Measurements from ENCODE around the gene ABCB10. TPM values are rescaled to one million over a fixed set of nuclear protein-coding genes. Genes with fewer than 3 reads are reported as not detected.
"Not testable (repeated sequence)": the region's sequence is repeated elsewhere in the genome, so short reads cannot be mapped to it uniquely, and the experiment has no call there.

ABCB10 gene
- total and polyA plus RNA-seq, 2 experiments from 2014 or later = 7.6 to 25.2 TPM

DNA sequence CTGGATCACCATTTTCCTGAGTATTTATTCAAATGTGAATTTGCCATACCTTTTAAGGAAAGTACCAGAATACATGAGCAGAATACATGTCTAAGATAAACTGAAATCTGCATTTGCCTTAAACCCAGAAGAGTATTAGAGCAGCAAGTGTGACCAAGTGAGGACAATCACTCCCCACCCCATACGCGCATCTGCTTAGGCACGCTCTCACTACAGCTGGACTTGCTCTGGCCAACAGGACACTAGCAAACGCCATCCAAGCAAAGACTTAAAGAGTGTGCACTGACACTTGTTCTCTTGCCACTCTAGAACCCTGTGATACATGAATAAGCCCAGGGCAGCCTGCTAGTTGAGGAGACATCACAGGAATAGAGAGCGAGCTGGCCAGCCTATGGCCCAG is 76.0 kb downstream of the ABCB10 start:
- in situ Hi-C loops (cut with MboI) = loop anchor here (10.0 kb wide), 1 partner anchor 228 kb away; no protein-coding TSS in a partner anchor
- no peaks in the 10 kb centered on the region for H3K27me3 ChIP-seq (replicated peaks; ENCODE audit: insufficient read depth)
- no peak overlapping the region for H2AFZ ChIP-seq
- H3K27ac ChIP-seq = no peak overlapping the region; the same call in 1 of the 2 replicates
- no peak for TF ChIP-seq EZH2 (IDR thresholded peaks at IDR 0.05; ENCODE audit: insufficient read depth, poor library complexity, severe bottlenecking)
- no peak for TF ChIP-seq EZH2phosphoT487 (IDR thresholded peaks at IDR 0.05; ENCODE audit: insufficient read depth, low read depth)
- no peaks in the 10 kb centered on the region for H3K9me2 ChIP-seq (ENCODE audit: insufficient read depth)
- DNase-seq = no peak
- no peaks in the 10 kb centered on the region for H3K79me2 ChIP-seq (ENCODE audit: insufficient read depth)
- WGBS, 2 experiments (ENCODE audit: low coverage in 1 of 2, low lambda C conversion rate in 2 of 2, missing lambda C conversion rate in 2 of 2) = 76 to 77% methylated on average over 5 of the region's 5 CpGs
- H3F3A ChIP-seq (ENCODE audit: insufficient read depth) = peaks cover 5% of the 10 kb centered on the region; the same call in 1 of the 2 replicates
- H4K20me1 ChIP-seq (ENCODE audit: insufficient read depth) = no peaks in the 10 kb centered on the region
- H3K9ac ChIP-seq = no peak overlapping the region
- H3K9me3 ChIP-seq (ENCODE audit: low read depth) = no peaks in the 10 kb centered on the region
- H3K4me2 ChIP-seq (ENCODE audit: unreplicated experiment) = no peak overlapping the region
- peaks cover 23% of the 10 kb centered on the region for H3K36me3 ChIP-seq (ENCODE audit: low read depth)
- H3K4me1 ChIP-seq (ENCODE audit: insufficient read depth) = no peaks in the 10 kb centered on the region
- H3K4me3 ChIP-seq = no peak overlapping the region

DNA sequence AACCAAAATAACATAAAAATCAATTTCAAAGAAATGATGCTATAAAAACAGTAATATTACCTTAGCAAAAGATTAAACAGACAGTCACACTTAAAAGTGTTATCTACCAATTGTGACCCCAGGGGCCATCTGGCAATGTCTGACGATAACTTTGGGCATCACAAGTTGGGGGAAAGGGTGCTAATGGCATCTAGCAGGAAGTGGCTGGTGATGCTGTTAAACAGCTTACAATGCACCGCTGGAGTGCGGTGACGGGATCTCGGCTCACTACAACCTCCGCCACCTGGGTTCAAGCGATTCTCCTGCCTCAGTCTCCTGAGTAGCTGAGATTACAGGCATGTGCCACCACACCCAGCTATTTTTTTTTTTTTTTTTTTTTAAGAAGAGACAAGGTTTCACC is 78.0 kb downstream of the ABCB10 start:
- H3K4me2 ChIP-seq (ENCODE audit: unreplicated experiment) = no peak overlapping the region
- H3K4me1 ChIP-seq (ENCODE audit: insufficient read depth) = no peaks in the 10 kb centered on the region
- in situ Hi-C loops (cut with MboI) = loop anchor here (10.0 kb wide), 1 partner anchor 226 kb away; no protein-coding TSS in a partner anchor
- no peaks in the 10 kb centered on the region for H3K9me2 ChIP-seq (ENCODE audit: insufficient read depth)
- no peak overlapping the region for H2AFZ ChIP-seq
- no peaks in the 10 kb centered on the region for H4K20me1 ChIP-seq (ENCODE audit: insufficient read depth)
- H3K79me2 ChIP-seq (ENCODE audit: insufficient read depth) = no peaks in the 10 kb centered on the region
- DNase-seq = no peak
- TF ChIP-seq EZH2phosphoT487 (IDR thresholded peaks at IDR 0.05; ENCODE audit: insufficient read depth, low read depth) (no peak), EZH2 (IDR thresholded peaks at IDR 0.05; ENCODE audit: insufficient read depth, poor library complexity, severe bottlenecking) (no peak)
- no peak overlapping the region for H3K9ac ChIP-seq
- 93 to 94% methylated on average over 7 of the region's 7 CpGs for WGBS, 2 experiments (ENCODE audit: low coverage in 1 of 2, low lambda C conversion rate in 2 of 2, missing lambda C conversion rate in 2 of 2)
- H3K4me3 ChIP-seq = no peak overlapping the region
- H3K27me3 ChIP-seq (replicated peaks; ENCODE audit: insufficient read depth) = no peaks in the 10 kb centered on the region
- no peak overlapping the region for H3K27ac ChIP-seq
- H3K36me3 ChIP-seq (ENCODE audit: low read depth) = peaks cover 29% of the 10 kb centered on the region
- no peaks in the 10 kb centered on the region for H3K9me3 ChIP-seq (ENCODE audit: low read depth)
- peaks cover 5% of the 10 kb centered on the region; the same call in 1 of the 2 replicates for H3F3A ChIP-seq (ENCODE audit: insufficient read depth)

DNA sequence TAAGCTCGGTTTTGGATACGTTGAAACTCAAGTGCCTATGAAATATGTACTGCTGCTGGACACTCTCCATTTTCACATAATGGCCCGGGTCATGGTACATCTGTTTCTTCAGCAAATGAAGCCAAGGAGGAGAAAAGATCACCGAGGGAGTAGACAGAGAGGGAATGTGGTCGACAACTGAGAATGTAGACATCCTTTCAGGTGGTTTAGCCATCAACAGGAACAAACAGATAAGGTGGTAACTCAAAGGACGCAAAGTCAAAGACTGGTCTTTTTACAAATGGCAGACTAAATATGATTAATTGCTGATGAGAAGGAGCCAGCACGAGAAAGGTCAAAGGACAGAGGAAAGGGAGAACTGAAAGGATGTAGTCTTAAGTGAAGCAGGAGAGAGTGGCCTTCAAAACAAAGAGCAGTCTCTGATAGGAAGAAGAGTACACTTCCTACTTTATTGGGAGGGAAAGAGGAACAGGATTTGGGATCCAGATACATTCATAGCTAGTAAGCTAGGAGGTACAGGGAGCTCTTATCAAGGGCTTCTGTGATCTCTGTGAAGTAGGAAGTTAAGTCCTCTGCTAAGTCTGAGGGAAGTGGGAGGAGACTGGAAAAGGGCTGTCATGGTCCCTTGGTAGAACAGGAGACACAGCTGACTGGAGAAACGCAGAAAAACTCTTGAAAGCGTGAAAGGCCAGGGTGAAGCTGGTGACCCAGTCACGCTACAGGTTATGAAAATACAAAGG is 78.7 kb downstream of the ABCB10 start:
- TF ChIP-seq EZH2phosphoT487 (IDR thresholded peaks at IDR 0.05; ENCODE audit: insufficient read depth, low read depth) (no peak), EZH2 (IDR thresholded peaks at IDR 0.05; ENCODE audit: insufficient read depth, poor library complexity, severe bottlenecking) (no peak)
- H3K9me2 ChIP-seq (ENCODE audit: insufficient read depth) = no peaks in the 10 kb centered on the region
- H3K4me1 ChIP-seq (ENCODE audit: insufficient read depth) = no peaks in the 10 kb centered on the region
- H3K4me2 ChIP-seq (ENCODE audit: unreplicated experiment) = no peak overlapping the region
- H3F3A ChIP-seq (ENCODE audit: insufficient read depth) = peaks cover 5% of the 10 kb centered on the region; the same call in 1 of the 2 replicates
- H3K9ac ChIP-seq = no peak overlapping the region
- no peaks in the 10 kb centered on the region for H3K27me3 ChIP-seq (replicated peaks; ENCODE audit: insufficient read depth)
- no peaks in the 10 kb centered on the region for H3K9me3 ChIP-seq (ENCODE audit: low read depth)
- no peaks in the 10 kb centered on the region for H4K20me1 ChIP-seq (ENCODE audit: insufficient read depth)
- no peak overlapping the region for H3K4me3 ChIP-seq
- no peak overlapping the region for H3K27ac ChIP-seq
- in situ Hi-C loops (cut with MboI) = loop anchor here (10.0 kb wide), 1 partner anchor 225 kb away; no protein-coding TSS in a partner anchor
- no peak overlapping the region for H2AFZ ChIP-seq
- H3K36me3 ChIP-seq (ENCODE audit: low read depth) = peaks cover 28% of the 10 kb centered on the region
- no peak for DNase-seq
- no peaks in the 10 kb centered on the region for H3K79me2 ChIP-seq (ENCODE audit: insufficient read depth)
- 88 to 89% methylated on average over 10 of the region's 10 CpGs for WGBS, 2 experiments (ENCODE audit: low coverage in 1 of 2, low lambda C conversion rate in 2 of 2, missing lambda C conversion rate in 2 of 2)

DNA sequence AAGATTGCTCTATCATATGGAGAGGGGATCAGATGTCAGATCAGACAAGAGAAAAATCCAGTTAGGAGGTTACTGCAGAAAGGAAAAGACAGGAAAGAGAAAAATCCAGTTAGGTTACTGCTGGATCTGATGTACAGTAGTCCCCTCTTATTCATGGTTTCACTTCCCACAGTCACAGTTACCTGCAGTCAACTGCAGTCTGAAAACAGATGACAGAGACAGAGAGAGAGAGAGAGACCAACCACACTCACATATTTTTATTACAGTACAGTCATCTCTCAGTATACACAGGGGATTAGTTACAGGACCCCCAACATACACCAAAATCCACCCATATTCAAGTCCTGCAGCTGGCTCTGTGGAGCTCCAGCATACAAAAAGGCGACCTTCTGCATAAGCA is 79.7 kb downstream of the ABCB10 start:
- Histone ChIP-seq H3K9ac (no peak overlapping the region), H3K36me3 (ENCODE audit: low read depth) (peaks cover 27% of the 10 kb centered on the region), H3K4me2 (ENCODE audit: unreplicated experiment) (no peak overlapping the region), H3K9me3 (ENCODE audit: low read depth) (no peaks in the 10 kb centered on the region), H3K27ac (no peak overlapping the region), H3F3A (ENCODE audit: insufficient read depth) (no peaks in the 10 kb centered on the region), H2AFZ (no peak overlapping the region), H3K9me2 (ENCODE audit: insufficient read depth) (no peaks in the 10 kb centered on the region), H3K27me3 (replicated peaks; ENCODE audit: insufficient read depth) (no peaks in the 10 kb centered on the region), H3K79me2 (ENCODE audit: insufficient read depth) (no peaks in the 10 kb centered on the region), H4K20me1 (ENCODE audit: insufficient read depth) (no peaks in the 10 kb centered on the region), H3K4me3 (no peak overlapping the region), H3K4me1 (ENCODE audit: insufficient read depth) (no peaks in the 10 kb centered on the region)
- 93 to 100% methylated on average over 1 of the region's 1 CpG for WGBS, 2 experiments (ENCODE audit: low coverage in 1 of 2, low lambda C conversion rate in 2 of 2, missing lambda C conversion rate in 2 of 2)
- TF ChIP-seq EZH2 (IDR thresholded peaks at IDR 0.05; ENCODE audit: insufficient read depth, poor library complexity, severe bottlenecking) (no peak), EZH2phosphoT487 (IDR thresholded peaks at IDR 0.05; ENCODE audit: insufficient read depth, low read depth) (no peak)
- in situ Hi-C loops (cut with MboI) = no loop called here
- no peak for DNase-seq

DNA sequence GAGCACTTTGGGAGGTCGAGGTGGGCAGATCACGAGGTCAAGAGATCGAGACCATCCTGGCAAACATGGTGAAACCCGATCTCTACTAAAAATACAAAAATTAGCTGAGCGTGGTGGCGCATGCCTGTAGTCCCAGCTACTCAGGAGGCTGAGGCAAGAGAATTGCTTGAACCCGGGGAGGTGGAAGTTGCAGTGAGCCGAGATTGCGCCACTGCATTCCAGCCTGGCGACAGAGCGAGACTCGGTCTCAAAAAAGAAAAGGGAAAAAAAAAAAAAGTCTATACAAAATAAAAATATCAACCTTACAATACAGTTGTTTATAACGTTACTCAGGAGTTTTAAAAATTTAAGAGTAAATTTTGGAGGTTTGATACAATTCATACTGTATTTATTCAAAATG is 82.6 kb downstream of the ABCB10 start:
- DNase-seq; H3K4me2 ChIP-seq (ENCODE audit: unreplicated experiment); H3K9me3 ChIP-seq (ENCODE audit: low read depth); H3K9me2 ChIP-seq (ENCODE audit: insufficient read depth); H3K79me2 ChIP-seq (ENCODE audit: insufficient read depth); H4K20me1 ChIP-seq (ENCODE audit: insufficient read depth); H3K27me3 ChIP-seq (replicated peaks; ENCODE audit: insufficient read depth); H3F3A ChIP-seq (ENCODE audit: insufficient read depth); H2AFZ ChIP-seq; H3K4me3 ChIP-seq; H3K9ac ChIP-seq; H3K27ac ChIP-seq; in situ Hi-C loops (cut with MboI); H3K4me1 ChIP-seq (ENCODE audit: insufficient read depth): not testable (repeated sequence)
- H3K36me3 ChIP-seq (ENCODE audit: low read depth) = peaks cover 38% of the 10 kb centered on the region
- WGBS, 2 experiments (ENCODE audit: low coverage in 1 of 2, low lambda C conversion rate in 2 of 2, missing lambda C conversion rate in 2 of 2) = 94 to 96% methylated on average over 13 of the region's 13 CpGs
